Stimulated activated naive CD8-positive, alpha-beta T cell treated with anti-CD3 and anti-CD28 coated beads, Interleukin-15, Interleukin-2, amounts not matched to agents 100 U/mL and 50 U/mL, for 24 hours (primary cell): Measurements from ENCODE around the gene RAPGEF5.

ENCODE experiments used
- ATAC-seq: fragments of 150-1000 bp; cut with Tn5 transposase; one replicate; pipeline ENCODE4 v1.10.0; 2021
- DNase-seq: peaks from one replicate; pipeline ENCODE4 v3.0.0; 2021

The RAPGEF5 gene, protein sequence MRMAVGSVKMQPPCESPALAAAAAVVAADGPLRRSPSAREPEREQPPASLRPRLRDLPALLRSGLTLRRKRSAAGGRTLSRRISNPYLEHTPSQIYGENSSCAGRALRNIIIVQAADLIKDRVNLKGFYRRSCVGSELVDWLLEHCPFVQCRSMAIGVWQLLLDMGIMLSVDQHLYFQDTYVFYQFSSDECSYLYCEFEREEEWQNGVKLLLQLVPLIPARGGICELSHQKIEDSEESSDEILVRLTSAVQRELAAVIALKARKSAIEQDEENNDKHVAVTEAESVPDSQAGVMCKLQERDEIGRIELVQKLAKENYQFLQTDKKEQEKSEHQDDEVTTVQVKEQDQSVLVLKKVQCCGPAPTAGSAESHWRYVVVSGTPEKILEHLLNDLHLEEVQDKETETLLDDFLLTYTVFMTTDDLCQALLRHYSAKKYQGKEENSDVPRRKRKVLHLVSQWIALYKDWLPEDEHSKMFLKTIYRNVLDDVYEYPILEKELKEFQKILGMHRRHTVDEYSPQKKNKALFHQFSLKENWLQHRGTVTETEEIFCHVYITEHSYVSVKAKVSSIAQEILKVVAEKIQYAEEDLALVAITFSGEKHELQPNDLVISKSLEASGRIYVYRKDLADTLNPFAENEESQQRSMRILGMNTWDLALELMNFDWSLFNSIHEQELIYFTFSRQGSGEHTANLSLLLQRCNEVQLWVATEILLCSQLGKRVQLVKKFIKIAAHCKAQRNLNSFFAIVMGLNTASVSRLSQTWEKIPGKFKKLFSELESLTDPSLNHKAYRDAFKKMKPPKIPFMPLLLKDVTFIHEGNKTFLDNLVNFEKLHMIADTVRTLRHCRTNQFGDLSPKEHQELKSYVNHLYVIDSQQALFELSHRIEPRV

DNA sequence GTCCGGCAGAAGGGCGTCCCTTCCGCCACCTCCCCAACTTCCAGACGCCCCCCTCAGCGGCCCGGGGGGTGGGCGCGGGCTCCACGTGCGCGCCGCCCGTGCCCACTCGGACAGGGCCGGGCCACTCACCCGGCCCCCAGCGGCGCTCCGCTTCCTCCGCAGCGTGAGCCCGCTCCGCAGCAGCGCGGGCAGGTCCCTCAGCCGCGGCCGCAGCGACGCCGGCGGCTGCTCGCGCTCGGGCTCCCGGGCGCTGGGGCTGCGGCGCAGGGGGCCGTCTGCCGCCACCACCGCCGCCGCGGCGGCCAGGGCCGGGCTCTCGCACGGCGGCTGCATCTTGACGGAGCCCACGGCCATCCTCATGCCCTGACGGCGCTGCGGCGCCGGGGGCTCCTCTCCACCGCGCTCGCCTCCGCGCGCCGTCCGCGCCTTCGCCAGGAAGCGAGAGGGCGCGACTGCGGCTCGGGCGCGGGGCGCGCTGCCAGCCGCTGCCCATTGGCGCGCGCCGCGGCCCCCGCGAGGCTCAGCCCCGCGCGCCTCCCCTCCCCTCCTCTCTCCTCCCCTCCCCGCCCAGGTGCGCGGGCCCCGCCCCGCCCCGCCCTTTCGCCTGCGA, at the start of gene RAPGEF5:
TSS of gene RAPGEF5 (minus strand) at position 454 of the 610 bp plus-strand sequence. CDS start at position 360, 94 bp downstream.
- DNase-seq (peak; percentile 13), ATAC-seq (peak; percentile 68)

DNA sequence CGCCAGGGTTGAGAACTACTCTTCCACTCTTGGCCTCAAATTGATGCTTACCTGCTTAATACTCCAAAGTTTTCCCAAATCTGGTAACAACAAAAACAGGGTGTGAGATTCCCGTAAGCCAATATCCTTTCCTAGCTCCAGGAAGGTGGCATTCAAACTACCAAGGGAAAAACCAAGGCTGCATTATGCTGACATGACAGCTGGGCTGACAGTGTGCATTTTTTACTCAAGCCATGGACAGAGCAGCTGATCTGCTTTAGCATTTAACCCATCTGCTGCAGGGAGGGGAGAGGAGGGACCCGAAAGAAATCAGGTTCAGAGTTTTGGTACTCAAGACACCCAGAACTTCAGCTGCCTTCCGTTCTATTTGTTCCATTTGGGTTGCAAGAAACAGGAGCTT, 49.8 kb upstream of the RAPGEF5 start:
- ATAC-seq (no peak), DNase-seq (no peak)

DNA sequence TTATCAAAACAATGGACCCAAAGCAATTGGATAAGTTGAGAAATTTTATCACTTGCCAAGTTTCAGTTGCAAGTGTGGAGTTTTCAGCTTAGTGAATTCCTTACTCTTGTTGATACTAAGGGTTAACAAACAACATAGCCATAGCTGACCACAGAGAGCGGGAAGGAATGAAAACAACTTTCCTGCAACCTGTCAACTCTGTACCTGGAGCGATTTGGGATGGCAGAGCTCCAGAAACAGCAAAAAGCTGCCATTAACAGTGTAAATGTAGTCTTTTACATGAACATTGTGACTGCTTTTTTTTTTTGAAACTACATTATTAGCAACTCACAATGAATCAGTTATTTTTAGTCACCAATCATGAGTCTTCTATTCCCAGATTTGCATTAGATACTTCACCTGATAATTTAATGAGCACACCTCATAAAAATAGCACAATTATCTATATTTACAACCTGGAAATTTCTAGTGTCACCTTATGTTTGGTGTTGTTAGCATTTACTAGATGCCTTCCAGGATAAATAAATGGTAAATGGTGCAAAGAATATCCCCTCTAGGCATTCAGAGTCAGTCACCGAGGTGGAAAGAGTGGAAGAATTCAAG, 47.6 kb upstream of the RAPGEF5 start:
- DNase-seq (no peak), ATAC-seq (no peak)

DNA sequence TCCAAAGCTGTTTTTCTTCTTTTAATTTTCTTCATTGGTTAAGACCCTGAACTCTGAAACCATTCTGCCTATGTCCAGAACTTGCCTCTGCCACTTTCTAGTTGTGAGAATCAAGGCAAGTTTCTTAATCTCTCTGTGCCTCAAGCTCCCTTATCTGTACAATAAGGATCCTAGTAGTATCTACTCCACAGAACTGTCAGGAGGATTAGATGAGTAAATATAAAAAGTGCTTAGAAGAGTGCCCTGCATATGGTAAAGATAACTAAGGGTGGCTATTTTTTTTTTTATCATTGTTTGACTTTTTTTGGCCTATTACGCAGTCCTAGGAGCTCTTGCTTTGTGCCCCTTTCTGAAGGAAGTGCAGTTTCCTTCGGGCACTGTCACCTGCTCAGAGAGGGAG, 46.4 kb upstream of the RAPGEF5 start:
- ATAC-seq (no peak), DNase-seq (no peak)

DNA sequence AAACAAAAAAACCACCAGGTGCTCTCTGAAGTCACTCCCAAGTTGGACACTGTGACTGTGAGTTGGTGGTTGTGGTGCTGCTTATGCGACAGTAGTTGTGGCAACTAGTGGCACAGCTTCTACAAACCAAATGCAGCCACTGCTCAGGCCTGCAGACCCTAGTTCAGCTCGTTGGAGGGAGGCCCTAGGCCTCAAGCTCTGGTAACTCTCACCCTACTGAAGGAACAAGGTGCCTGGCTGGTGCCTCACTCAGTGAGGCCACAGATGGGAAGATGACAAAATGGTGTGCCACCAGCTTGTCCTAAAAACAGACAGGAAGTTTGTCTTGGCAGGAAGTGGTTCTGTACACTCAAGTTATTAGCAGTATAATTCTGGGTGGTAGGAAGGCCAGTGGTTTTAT, 45.3 kb upstream of the RAPGEF5 start:
- no peak for ATAC-seq

DNA sequence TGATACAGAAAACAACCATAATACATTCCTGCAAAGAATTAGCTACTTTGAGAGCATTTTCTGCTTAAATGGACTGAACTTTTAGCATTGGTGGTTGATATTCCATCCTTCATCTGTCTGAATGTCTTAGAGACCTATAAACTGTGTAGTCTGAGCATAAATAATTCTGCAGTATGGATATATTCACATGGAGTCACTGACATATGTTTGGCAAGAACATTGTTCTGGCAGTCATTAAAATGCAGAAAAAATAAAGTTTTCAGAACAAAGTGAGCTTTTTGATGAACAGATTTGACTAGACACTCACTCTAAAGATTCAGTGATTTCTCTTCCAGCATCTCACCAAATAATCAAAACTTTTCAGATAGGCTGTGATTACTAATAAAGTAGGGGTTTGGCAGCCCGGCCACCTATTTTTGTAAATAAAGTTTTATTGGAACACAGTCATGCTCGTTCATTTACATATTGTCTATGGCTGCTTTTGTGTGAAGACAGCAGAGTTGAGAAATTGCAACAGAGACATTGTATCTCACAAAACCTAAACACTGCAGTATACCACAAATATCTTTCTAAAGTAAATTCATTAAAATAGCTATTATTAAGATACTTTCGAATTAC, 44.1 kb upstream of the RAPGEF5 start:
- no peak for DNase-seq
- no peak for ATAC-seq

More for the DNA sequence above, 45.3 kb upstream of the RAPGEF5 start:
- no peak for DNase-seq

DNA sequence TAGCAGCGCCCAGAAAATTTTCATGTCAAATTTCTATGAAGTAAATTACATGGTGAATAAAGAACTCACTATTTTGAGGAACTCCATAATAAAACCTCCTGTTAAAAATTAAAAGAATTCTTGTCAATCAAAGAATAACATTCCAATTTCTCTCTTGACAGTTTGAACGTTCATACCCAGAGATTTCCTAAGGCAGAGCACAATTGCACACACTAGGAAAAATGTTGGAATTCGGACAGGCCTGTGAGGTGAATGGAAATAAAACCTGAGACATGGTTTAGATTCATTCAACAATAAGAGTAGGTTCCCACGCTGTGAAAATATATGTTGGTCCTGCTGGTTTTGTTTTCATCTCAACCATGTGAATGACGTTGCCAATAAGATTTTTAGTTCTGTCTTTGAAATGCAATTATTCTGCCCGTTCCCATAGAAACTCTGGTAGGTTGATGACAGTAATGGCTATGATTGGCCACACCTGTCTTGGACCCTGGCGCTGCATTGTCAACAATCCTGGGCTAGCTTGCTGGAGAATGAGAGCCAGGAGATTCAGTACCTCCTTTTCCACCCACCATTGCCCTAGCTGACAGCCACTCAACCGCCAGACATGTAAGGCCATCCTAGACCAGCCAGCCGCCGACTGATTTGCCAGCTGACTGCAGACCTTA, 43.3 kb upstream of the RAPGEF5 start:
- ATAC-seq (no peak), DNase-seq (no peak)

DNA sequence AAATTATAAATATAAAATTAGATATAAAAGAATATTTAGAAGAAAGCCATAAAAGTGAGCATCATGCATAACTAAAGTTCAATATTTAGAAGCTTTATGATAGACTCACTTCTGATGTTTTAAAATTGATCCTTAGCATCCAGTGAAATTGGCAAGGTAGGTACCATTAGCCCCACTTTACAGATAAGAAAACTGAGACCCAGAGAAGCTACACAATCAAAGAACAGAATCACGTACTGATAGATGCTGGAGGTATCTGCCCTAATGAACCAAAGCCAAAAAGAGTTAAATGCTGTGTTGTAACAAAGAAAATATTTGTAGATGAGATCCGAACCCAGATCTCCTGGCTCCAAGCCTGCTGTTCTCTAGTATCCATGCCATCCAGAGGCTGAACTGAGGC, 42.6 kb upstream of the RAPGEF5 start:
- ATAC-seq = no peak
- no peak for DNase-seq

DNA sequence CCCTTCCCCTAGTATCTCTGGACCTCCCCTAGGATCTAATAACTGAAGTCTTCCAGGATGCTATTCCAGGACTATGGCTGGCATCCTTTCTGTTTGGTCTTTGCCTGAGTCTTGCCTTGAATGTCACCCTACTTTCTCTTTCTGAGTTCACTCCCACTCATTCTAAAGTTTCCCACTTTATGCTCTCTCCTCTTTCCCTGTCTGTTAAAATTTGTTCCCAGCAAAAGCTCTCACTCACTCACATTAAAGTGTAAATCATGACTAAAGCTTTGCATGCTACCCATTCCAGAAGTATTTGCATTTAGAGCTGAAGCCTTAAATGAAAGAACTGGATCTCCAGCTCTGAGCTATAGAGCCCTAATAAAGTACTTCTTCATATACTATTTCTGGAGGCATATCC, 42.1 kb upstream of the RAPGEF5 start:
- ATAC-seq (no peak), DNase-seq (no peak)

DNA sequence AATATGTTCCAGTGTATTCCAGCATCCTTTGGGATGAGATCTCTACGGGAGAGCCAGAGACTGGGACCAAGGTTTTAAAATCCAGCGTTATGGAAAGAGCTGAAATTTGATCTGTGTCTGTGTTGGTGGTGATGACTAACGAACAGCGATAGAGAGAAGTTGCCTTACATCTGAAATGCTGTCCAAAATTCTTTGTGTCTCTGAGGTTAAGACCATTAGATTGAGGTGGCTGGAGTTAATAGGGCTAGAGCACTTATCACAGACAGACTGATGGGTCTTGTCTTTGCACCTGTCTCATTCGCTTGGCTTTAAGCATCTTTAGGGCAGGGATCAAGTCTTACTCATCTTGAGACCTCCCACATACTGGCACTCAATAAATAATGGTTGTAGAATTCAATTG, 41.0 kb upstream of the RAPGEF5 start:
- ATAC-seq (no peak), DNase-seq (no peak)

DNA sequence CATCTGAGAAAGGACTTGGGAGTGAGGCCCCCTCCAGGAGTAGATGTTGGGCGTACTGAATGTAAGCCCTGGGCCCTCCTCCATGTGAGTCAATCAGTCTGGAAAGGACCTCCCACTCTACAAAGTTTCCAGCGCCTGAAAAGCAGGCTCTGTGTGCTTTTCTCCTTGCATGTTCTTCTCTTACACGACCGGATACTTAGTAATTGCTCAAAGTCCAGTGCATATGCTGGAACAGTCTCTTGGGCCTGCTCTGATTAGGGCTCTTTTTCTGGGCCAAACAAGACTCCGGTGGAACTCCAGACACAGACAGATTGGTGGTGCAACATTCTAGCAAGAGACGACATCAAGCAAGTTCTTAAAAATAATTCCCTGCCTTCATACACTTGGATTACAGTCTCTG, 38.3 kb upstream of the RAPGEF5 start:
- DNase-seq = no peak
- no peak for ATAC-seq

DNA sequence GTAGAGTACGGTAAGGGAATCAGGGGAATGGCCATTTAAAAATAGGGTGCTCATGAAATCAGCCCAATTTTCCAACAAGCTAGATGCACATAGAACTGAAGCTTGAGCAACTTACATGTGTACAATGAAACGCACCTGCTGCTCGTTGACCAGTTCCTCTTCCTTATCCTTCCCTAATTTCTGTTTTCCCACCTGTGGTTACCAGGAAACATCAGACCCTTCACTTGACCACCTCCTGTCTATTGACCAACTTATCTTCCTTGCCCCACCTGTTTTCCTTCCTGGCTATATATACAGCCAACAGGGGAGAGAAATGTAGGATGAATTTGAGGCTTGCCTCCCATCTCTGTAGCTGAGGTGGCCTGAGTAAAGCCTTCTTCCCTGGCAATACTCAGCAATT, 37.8 kb upstream of the RAPGEF5 start:
- no peak for DNase-seq
- ATAC-seq = no peak

DNA sequence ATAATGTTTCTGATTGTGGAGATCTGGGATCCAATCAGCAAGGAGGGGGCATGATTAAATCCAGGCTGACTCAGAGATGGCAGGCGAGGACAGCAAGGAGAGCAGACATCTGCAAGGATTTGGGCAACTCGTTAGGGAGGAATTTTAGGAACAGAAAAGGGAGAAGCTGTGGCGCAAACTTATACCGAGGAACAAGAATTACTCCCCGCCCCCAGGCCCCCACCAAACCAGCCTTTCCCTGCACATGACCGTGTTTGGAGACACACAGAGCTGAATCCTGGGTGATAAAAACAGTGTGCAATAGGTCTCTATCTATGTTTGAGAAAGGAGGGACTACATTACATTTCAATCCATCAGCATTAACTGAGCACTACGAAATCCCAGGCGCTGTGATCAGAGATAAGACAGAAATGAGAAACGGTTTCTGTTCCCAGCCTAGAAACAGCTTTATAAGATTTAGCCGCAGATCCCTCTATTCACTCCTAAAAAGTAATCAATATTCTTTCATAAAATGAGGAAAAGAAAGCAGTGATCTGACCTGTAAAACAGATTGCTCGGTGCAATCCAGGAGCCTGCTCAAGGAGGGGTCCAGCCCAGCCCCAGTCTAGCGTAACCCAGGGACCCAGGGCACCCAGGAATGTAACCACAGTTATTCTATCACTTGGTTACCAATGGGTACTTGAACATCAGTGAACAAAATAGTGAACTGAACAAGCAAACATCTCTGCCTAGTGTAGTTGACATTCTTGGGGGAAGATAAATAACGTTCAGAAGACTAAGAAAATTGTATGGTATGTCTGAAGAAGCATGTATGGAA, 37.2 kb upstream of the RAPGEF5 start:
- DNase-seq (no peak), ATAC-seq (no peak)

DNA sequence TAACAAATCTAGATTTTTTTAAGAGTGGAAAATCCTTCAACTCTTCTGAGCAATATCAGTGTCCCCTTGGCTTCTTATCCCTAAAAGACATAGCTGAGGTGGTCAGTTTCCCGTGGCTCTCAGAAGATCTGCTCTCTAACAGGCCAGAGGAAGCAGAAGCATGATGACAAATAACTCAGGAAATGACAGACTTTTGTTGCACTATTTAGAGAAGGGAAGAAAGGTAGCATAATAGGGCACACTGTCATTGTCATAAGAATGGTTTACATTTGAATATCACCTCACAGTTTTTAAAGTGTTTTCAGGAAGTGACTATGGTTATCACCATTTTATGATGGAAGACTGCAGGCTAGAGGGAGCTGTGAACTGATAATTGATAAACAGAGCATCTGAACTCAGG, 33.6 kb upstream of the RAPGEF5 start:
- ATAC-seq (no peak), DNase-seq (no peak)

DNA sequence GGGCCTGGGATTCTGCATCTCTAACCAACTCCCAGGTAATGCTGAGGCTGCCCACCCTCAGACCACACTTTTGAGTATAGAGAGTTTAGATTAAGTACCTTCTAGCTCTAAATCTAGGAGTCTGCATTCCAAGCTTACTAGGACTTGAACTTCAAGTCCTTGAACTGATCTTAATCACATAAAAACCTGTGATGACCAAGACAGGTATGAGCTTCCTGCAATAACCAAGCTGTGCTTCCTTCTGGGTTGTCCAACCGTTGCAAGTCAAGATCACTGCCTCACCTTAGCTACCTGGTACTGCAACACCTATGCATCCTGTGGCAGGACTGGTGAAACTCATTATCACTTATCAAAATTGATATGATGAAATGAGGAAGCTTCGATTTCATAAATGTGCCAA, 32.9 kb upstream of the RAPGEF5 start:
- DNase-seq = no peak
- ATAC-seq = no peak

DNA sequence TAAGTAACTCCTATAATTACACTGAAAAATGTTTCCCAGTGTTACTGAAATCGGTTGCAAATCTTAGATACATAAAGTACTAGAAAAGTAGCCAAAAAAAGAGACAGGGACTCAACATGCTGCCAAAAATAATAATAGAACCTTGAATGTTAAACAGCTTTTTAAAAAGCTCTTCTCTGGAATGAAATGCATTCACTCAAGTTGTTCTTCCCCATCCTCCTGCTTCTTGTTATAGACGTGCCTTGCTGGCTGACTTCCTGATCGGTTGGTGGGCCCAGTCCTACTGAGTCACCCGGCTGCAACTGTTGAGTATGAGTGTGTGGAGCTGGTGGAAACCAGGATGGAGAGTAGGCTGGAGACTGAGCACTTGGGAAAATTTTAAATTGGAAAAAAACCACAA, 30.6 kb upstream of the RAPGEF5 start:
- DNase-seq (no peak), ATAC-seq (no peak)

DNA sequence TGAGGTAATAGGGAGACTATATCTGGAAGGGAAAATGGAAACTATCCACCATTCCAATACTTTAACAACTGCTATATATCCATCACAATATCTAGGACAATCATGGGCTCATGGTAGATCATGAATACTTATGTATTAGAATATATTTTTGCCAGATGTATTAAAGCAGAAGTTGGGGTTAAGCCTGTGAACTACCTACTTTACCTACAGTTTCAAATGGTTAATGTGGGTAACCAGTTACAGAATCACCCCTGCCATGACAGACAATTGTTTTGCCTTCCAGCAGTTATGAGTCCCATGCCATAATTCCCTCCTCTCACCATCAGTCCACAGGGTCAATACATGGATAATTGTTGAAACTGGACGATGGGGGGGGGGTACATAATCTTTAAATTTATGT, 29.9 kb upstream of the RAPGEF5 start:
- ATAC-seq (no peak), DNase-seq (no peak)

DNA sequence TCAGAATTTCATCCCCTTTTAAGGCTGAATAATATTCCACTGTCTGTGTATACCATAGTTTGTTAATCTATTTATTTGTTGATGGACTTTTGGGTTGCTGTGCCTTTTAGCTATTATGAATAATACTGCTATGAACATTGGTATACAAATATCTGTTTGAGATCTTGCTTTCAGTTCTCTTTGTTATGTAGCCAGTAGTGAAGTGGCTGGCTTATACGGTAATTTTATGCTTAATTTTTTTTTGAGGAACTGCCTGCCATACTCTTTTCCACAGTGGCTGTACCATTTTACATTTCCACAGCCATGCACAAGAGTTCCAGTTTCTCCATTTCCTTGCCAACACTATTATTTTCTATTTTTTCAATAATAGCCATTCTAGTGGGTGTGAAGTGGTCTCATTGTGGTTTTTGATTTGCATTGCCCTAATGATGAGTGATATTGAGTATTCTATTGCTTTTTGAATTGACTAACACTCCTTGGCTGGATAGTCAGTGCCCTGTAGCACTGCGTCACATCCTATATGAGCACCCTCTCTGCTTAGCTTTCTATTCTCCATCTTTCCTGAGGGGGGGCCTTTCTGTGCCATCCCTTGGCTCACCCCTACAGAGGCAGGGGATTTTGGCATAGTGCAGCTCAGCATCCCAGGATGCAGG, 29.4 kb upstream of the RAPGEF5 start:
- DNase-seq (no peak), ATAC-seq (no peak)

DNA sequence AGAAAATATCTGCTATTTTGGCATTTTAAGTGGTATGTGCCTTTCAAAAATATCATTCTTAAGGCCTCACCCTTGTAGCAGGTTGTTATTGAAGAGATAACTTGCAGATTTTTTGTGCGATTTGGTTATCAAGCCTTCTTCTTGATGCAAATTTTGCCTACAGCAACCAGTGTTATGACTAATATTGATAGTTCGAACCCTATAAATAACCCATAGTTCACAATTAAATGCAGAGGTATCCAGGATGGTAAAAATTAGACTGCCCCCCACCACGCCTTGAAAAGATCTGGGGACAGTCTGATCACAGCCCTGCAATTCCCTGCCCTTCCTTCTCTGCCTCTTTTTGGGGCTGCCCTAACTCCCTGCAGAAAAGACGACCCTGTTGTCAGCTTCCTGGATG, 28.4 kb upstream of the RAPGEF5 start:
- ATAC-seq (no peak), DNase-seq (no peak)

DNA sequence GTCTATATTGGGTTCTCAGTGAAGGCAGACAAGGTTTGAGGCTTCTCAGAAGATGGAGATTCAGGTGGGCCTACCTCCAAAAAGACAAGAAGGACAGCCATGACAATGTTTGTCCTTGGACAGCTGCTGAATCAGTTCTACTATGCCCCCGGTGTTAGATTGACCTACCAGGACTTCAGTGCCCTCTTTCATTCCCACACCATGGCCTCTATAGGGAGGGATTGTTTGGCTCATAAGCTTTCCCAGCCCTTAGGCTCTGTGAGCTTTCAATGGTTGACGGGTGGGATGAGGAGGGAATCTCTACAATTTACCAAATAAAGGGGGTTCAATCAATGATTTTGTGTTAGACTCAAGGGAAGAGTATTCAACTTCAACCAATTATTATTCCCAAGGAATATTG, 23.4 kb upstream of the RAPGEF5 start:
- ATAC-seq (no peak), DNase-seq (no peak)
